Adrenal gland (tissue), 12 donors: ENCODE results near the gene SULT1C4. TPM values are rescaled to one million over a fixed set of nuclear protein-coding genes. Genes with fewer than 3 reads are reported as not detected.
"Not testable (repeated sequence)": the region's sequence is repeated elsewhere in the genome, so short reads cannot be mapped to it uniquely, and the experiment has no call there.

ENCODE experiments used
- DNase-seq, 7 donors: peaks; one replicate each; pipeline ENCODE4 v3.0.0-alpha.2; 2019 to 2020
- H3K27ac ChIP-seq, 5 donors: fragments of 200-600 bp; sonication (generic) in 4 of 5; 1 replicate in 3 of 5; 2 replicates in 2 of 5; pipeline versions ENCODE4 v1.5.1 to v1.8.0; 2016 to 2020; ENCODE audit warnings: mild to moderate bottlenecking in 1 of 5
- H3K27me3 ChIP-seq: fragments of 200-600 bp; 2 replicates; pipeline ENCODE4 v1.8.0; 2021
- H3K36me3 ChIP-seq, 2 donors: fragments of 200-600 bp; replicated peaks in 1 of 2; 1 replicate in 1 of 2; 2 replicates in 1 of 2; pipeline versions ENCODE4 v1.5.1 to v1.8.0; 2018 to 2022
- H3K4me1 ChIP-seq, 2 donors: fragments of 200-600 bp; replicated peaks in 1 of 2; 1 replicate in 1 of 2; 2 replicates in 1 of 2; pipeline versions ENCODE4 v1.5.1 to v1.8.0; 2018 to 2021
- H3K4me3 ChIP-seq, 4 donors: fragments of 200-600 bp; sonication (generic) in 3 of 4; one replicate each; pipeline ENCODE4 v1.5.1; 2016 to 2018
- H3K9me3 ChIP-seq, 3 donors: fragments of 200-600 bp; sonication (generic) in 1 of 3; replicated peaks in 1 of 3; 1 replicate in 2 of 3; 2 replicates in 1 of 3; pipeline versions ENCODE4 v1.5.1 to v1.8.0; 2016 to 2021
- POLR2A ChIP-seq, 2 donors: fragments of 450-650 bp; IDR thresholded peaks; one replicate each; pipeline ENCODE4 v1.6.1; 2017; ENCODE audit warnings: antibody characterized with exemption in 2 of 2, mild to moderate bottlenecking in 2 of 2, moderate library complexity in 1 of 2
- WGBS, 4 donors: extraction: QIAGEN DNeasy Blood & Tissue Kit in 2 of 4; methylation state at CpG; one replicate each; pipeline versions ENCODE4 v1.1.5 to v1.1.7; 2013 to 2017; 5-methylcytosine and 5-hydroxymethylcytosine counted together
- intact Hi-C, 2 donors: fragments of 100-400 bp; cut with DNase I; formaldehyde crosslinking; loops; one replicate each; pipeline versions ENCODE4 v1.14.1 to v1.15.0; 2022 to 2023
- polyA plus RNA-seq, 3 donors: library from polyadenylated mRNA; stranded (reverse); fragments of 200-250 nt in 2 of 3; fragments of 350-450 nt in 1 of 3; fragmentation: Illumina TruSeq in 1 of 3; extraction: RNeasy Lipid Tissue Mini Kit (QIAGEN cat#74804) in 1 of 3; gene quantifications; one replicate each; pipeline ENCODE4 v1.2.3, GENCODE V29; 2013 to 2014
- total RNA-seq, 9 donors: library from RNA; depleted of rRNA in 4 of 9; stranded (reverse); fragments of >200 nt in 4 of 9; fragments of 120-200 nt in 1 of 9; fragmentation: NEBNext Ultra II Directional in 1 of 9; extraction: Animal tissue kit (Norgen Biotek cat#: 25700) in 1 of 9; gene quantifications; one replicate each; pipeline versions ENCODE4 v1.1.0 to v1.2.4, GENCODE V29; 2013 to 2023
- TF ChIP-seq, protein P1 (sequence below), 6 experiments: fragments of 450-650 bp in 4 of 6; fragments of 200-600 bp in 2 of 6; sonication (generic) in 1 of 6; IDR thresholded peaks; 1 replicate in 5 of 6; 2 replicates in 1 of 6; pipeline versions ENCODE4 v1.5.1 to v1.8.0; 2016 to 2021; ENCODE audit warnings: antibody characterized with exemption in 6 of 6, mild to moderate bottlenecking in 2 of 6, moderate library complexity in 1 of 6
- donor health status: healthy with polysubstance abuse.
- donor health status: Bipolar disorder and iron deficiency.
- donor health status: DM: yes; HTN: yes; CAD: no.
- donor health status: DM: no; HTN: no; CAD: no.
- donor health status: DM: no; HTN: no; CAD: no.
- donor health status: DM: yes; HTN: yes; CAD: no.

SULT1C4 gene
- total and polyA plus RNA-seq, 12 donors: 0.34 to 14.4 (median 1.6) TPM

DNA sequence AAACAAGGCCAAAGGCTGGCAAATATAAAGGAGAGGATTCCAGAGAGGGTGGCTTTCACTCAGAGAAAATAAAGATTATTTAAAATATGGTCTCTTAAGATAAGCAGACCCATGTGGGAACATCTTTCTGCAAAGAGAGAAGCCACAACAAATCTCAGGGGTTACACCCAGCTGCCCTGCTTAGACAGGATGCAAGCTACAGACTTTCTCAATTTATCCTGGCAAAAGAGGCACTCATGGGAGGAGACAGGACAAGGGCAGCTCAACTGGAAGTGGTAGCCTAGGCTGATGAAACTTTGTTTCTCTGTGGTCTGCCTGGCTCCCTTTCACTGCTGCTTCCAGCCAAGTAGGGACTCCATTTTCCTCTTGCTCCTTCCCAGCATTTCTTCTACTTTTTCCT lies 25.9 kb upstream of the SULT1C4 start:
- Histone ChIP-seq H3K4me1 (no peaks in the 10 kb centered on the region), H3K9me3 (no peaks in the 10 kb centered on the region), H3K4me3 (no peak overlapping the region), H3K36me3 (no peaks in the 10 kb centered on the region), H3K27ac (no peak overlapping the region), H3K27me3 (no peaks in the 10 kb centered on the region)
- no peak for DNase-seq
- TF ChIP-seq, protein P1, sequence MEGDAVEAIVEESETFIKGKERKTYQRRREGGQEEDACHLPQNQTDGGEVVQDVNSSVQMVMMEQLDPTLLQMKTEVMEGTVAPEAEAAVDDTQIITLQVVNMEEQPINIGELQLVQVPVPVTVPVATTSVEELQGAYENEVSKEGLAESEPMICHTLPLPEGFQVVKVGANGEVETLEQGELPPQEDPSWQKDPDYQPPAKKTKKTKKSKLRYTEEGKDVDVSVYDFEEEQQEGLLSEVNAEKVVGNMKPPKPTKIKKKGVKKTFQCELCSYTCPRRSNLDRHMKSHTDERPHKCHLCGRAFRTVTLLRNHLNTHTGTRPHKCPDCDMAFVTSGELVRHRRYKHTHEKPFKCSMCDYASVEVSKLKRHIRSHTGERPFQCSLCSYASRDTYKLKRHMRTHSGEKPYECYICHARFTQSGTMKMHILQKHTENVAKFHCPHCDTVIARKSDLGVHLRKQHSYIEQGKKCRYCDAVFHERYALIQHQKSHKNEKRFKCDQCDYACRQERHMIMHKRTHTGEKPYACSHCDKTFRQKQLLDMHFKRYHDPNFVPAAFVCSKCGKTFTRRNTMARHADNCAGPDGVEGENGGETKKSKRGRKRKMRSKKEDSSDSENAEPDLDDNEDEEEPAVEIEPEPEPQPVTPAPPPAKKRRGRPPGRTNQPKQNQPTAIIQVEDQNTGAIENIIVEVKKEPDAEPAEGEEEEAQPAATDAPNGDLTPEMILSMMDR (IDR thresholded peaks at IDR 0.05): no peak
- TF ChIP-seq POLR2A (IDR thresholded peaks at IDR 0.05): no peak
- intact Hi-C loops: no loop called here

DNA sequence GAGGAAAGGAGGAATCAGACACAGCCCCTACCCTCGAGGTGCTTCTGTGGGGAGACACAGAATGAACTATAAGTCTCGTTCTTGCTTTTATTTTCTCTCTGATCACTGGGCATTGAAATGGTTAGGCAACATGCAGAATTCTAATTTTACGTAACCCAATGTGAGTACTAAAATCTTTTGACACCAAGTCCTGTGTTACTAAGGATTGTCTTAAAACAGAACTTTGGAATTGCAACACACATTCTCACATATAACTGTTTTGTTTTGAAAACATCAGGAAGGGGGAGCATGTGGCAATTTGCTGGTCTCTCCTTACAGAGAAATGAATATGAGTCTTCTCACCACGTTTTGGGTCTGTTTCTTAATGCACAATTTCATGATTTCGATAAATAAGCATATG lies 23.6 kb upstream of the SULT1C4 start:
- Histone ChIP-seq H3K4me3 (no peak overlapping the region), H3K27me3 (no peaks in the 10 kb centered on the region), H3K27ac (no peak overlapping the region), H3K36me3 (no peaks in the 10 kb centered on the region), H3K4me1 (no peaks in the 10 kb centered on the region), H3K9me3 (no peaks in the 10 kb centered on the region)
- intact Hi-C loops: no loop called here
- TF ChIP-seq POLR2A (IDR thresholded peaks at IDR 0.05): no peak
- TF ChIP-seq, protein P1 (IDR thresholded peaks at IDR 0.05): no peak
- no peak for DNase-seq
- 55 to 71% (median 59%) methylated on average over 5 of the region's 5 CpGs for WGBS, 4 donors

DNA sequence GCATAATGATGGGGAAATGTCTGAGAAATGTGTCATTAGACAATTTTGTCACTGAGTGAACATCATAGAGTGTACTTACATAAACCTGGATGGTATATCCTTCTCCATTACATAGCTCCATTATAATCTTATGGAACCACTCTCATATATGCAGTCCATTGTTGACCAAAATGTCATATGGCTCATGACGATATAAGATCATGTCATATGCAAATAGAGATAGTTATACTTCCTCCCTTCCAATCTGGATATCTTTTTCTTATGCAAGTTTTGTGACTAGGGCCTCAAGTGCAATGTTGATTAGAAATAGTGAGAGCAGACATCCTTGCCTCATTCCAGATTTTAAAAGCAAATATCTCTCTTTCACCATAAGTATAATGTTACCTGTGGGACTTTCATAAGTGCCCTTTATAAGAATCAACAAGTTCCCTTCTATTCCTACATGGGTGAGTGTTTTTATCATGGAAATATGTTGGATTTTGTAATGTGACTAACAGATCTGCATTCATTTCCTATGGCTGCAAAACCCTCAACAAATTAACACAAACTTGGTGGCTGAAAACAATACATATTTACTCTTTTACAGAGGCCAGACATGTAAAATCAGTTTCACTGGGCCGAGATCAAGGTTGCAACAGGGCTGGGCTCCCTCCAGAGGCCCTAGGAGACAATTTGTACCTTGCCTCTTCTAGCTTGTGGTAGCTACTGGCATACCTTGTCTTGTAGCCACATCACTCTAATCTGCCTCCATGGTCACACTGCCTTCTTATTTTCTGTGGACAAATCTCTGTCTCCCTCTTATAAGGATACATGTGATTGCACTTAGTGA lies 21.6 kb upstream of the SULT1C4 start:
- no peaks in the 10 kb centered on the region for H3K4me1 ChIP-seq
- TF ChIP-seq POLR2A (IDR thresholded peaks at IDR 0.05): no peak
- DNase-seq: no peak
- no peaks in the 10 kb centered on the region for H3K27me3 ChIP-seq
- H3K36me3 ChIP-seq: no peaks in the 10 kb centered on the region
- WGBS, 4 donors: 75 to 89% (median 81%) methylated on average over 2 of the region's 2 CpGs
- H3K9me3 ChIP-seq: no peaks in the 10 kb centered on the region
- H3K4me3 ChIP-seq: no peak overlapping the region
- intact Hi-C loops: no loop called here
- no peak overlapping the region for H3K27ac ChIP-seq

DNA sequence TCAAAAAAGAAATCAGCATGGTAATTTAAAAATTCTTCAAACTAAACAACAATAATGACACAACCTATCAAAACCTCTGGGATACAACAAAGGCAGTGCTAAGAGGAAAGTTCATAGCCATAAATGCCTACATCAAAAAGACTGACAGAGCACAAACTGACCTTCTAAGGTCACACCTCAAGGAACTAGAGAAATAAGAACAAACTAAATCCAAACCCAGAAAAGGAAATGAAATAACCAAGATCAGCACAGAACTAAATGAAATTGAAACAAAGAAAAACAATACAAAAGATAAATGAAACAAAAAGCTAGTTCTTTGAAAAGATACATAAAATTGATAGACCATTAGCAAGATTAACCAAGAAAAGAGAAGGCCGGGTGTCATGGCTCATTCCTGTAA lies 18.4 kb upstream of the SULT1C4 start:
- 86 to 100% (median 88%) methylated on average over 1 of the region's 1 CpG for WGBS, 4 donors
- H3K27me3 ChIP-seq, DNase-seq, H3K9me3 ChIP-seq, intact Hi-C loops, H3K4me1 ChIP-seq, H3K27ac ChIP-seq, H3K4me3 ChIP-seq, H3K36me3 ChIP-seq: not testable (repeated sequence)

DNA sequence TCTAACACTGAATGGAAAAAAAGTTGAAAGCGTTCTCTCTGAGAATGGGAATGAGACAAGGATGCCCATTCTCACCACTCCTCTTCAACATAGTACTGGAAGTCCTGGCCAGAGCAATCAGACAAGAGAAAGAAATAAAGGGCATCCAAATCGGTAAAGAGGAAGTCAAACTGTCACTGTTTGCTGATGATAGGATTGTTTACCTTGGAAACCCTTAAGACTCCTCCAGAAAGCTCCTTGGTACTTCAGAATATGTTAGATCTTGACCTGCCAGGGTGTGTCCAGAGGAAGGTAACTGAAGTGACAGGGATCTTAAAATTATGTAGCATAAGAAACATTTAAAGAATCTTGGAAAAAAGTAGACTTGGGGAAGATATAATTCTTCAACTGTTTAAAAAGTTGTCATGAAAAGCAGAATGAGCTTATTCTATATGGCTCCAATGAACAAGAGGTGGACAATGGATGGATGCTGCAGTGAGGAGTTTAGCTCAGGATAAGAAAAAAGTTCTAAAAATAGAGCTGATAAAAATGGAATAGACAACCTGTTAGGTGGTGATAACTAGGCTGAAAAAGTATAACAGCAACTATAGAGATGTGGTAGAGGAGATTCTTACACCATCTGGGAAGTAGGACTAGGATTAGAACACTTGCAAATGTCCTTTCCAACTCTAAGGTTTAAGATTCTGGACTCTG lies 16.8 kb upstream of the SULT1C4 start:
- no peak overlapping the region for H3K27ac ChIP-seq
- 33 to 63% (median 62%) methylated on average over 2 of the region's 2 CpGs for WGBS, 4 donors
- intact Hi-C loops: no loop called here
- TF ChIP-seq, protein P1 (IDR thresholded peaks at IDR 0.05): no peak
- no peak for TF ChIP-seq POLR2A (IDR thresholded peaks at IDR 0.05)
- no peaks in the 10 kb centered on the region for H3K4me1 ChIP-seq
- H3K27me3 ChIP-seq: no peaks in the 10 kb centered on the region
- no peak overlapping the region for H3K4me3 ChIP-seq
- H3K9me3 ChIP-seq: no peaks in the 10 kb centered on the region
- DNase-seq: no peak
- H3K36me3 ChIP-seq: no peaks in the 10 kb centered on the region
